HG03103 (cell line): ENCODE results near the gene GPC4.

ENCODE experiments used
- ATAC-seq: cut with Tn5 transposase; IDR thresholded peaks from one replicate; pipeline ENCODE4 v1.9.1; 2021; ENCODE audit warnings: low read depth; ENCODE audit not compliant: unreplicated experiment

The GPC4 gene

GRCh38 chrX:133250184-133251100 lies 164.8 kb downstream of the GPC4 start:
- ATAC-seq: no peak
